Mucosa of stomach (tissue), 1 donor: ENCODE results near the gene FBXO10.

ENCODE experiments used
- H3K27me3 ChIP-seq: one replicate; pipeline ENCODE4 v1.7.0; 2013; ENCODE audit warnings: mild to moderate bottlenecking, low read length; ENCODE audit not compliant: control insufficient read depth, insufficient read depth
- H3K36me3 ChIP-seq: one replicate; pipeline ENCODE4 v1.7.0; 2013; ENCODE audit warnings: low read length; ENCODE audit not compliant: control insufficient read depth, insufficient read depth
- H3K4me1 ChIP-seq: one replicate; pipeline ENCODE4 v1.7.0; 2013; ENCODE audit warnings: mild to moderate bottlenecking, low read length; ENCODE audit not compliant: control insufficient read depth, insufficient read depth
- H3K4me3 ChIP-seq: one replicate; pipeline ENCODE4 v1.7.0; 2013; ENCODE audit warnings: low read length
- H3K9ac ChIP-seq: one replicate; pipeline ENCODE4 v1.7.0; 2013; ENCODE audit warnings: mild to moderate bottlenecking, low read length, moderate library complexity
- H3K9me3 ChIP-seq: one replicate; pipeline ENCODE4 v1.7.0; 2013; ENCODE audit warnings: mild to moderate bottlenecking, low read length, moderate library complexity; ENCODE audit not compliant: control insufficient read depth
- donor health status: Pancreatic carcinoma.

The FBXO10 gene

GRCh38 chr9:37464006-37464405 lies 112.2 kb downstream of the FBXO10 start:
- Histone ChIP-seq H3K9ac (peak overlapping the region; percentile 92), H3K4me3 (peak overlapping the region; percentile 74), H3K27me3 (no peaks in the 10 kb centered on the region), H3K4me1 (peaks cover 10% of the 10 kb centered on the region), H3K9me3 (no peaks in the 10 kb centered on the region), H3K36me3 (no peaks in the 10 kb centered on the region)
